ENCODE results near the gene ACD. TPM values are rescaled to one million over a fixed set of nuclear protein-coding genes. Genes with fewer than 3 reads are reported as not detected.

Gene ACD
- total and polyA plus RNA-seq, 2 of the 4 experiments (the other 2 are of a cell fraction): 15.6 to 31.1 TPM

- Histone ChIP-seq H3K4me2 (ENCODE audit: low read depth, low read length) (peak overlapping the region; percentile 6; the same call in 1 of the 2 replicates), H3K27ac (ENCODE audit: insufficient read depth, low read length) (no peak overlapping the region; the same call in 1 of the 2 replicates), H3K9me1 (ENCODE audit: insufficient read depth, low read length) (no peaks in the 10 kb centered on the region), H3K79me1 (ENCODE audit: low read depth in 1 of 2, low read length in 2 of 2) (peaks cover 4 to 12% of the 10 kb centered on the region in 2 experiments; a peak in 3 of 4 replicates), H2BK15ac (ENCODE audit: low read depth, low read length) (no peak overlapping the region), H3K18ac (ENCODE audit: low read depth, low read length) (no peak overlapping the region), H2BK20ac (ENCODE audit: low read depth, low read length) (no peak overlapping the region), H3K14ac (replicated peaks; ENCODE audit: low read depth, low read length) (no peak overlapping the region), H3K9me3 (ENCODE audit: control insufficient read depth, insufficient read depth, low read length) (no peaks in the 10 kb centered on the region), H3K9ac (ENCODE audit: low read depth, low read length) (no peak overlapping the region), H3K27me3 (ENCODE audit: control insufficient read depth, insufficient read depth, low read length) (no peaks in the 10 kb centered on the region), H2AK9ac (replicated peaks; ENCODE audit: low read depth, low read length, poor library complexity) (peak overlapping the region; percentile 1), H3K4me1 (ENCODE audit: control insufficient read depth, insufficient read depth, low read length) (peaks cover 12% of the 10 kb centered on the region), H3K56ac (ENCODE audit: extremely low read depth, insufficient read depth, low read length) (no peak overlapping the region), H3K36me3 (ENCODE audit: control insufficient read depth, insufficient read depth, low read length) (peaks cover 2% of the 10 kb centered on the region; the same call in 1 of the 2 replicates), H2AK5ac (ENCODE audit: low read depth, low read length) (peak overlapping the region; percentile 5; the same call in 1 of the 2 replicates), H4K20me1 (ENCODE audit: insufficient read depth, low read length) (0 out of 2 replicates have a peak, but pooled peaks cover 5% of the 10 kb centered on the region), H4K5ac (ENCODE audit: low read depth, low read length) (peak overlapping the region; percentile 3), H3K4me3 (ENCODE audit: insufficient read depth, low read depth, low read length) (no peak overlapping the region), H3K4ac (ENCODE audit: low read depth, low read length) (peak overlapping the region; percentile 14), H4K91ac (ENCODE audit: insufficient read depth, low read depth, low read length) (no peak overlapping the region), H4K8ac (ENCODE audit: low read depth in 2 of 2, low read length in 2 of 2) (peak overlapping the region; percentile 97 to 100; a peak in 2 of 4 replicates), H2AFZ (replicated peaks; ENCODE audit: low read length, poor library complexity) (peak overlapping the region; percentile 96), H2BK5ac (ENCODE audit: low read depth, low read length, poor library complexity, severe bottlenecking) (no peak overlapping the region), H2BK120ac (ENCODE audit: low read depth, low read length) (no peak overlapping the region), H3K23ac (ENCODE audit: low read depth, low read length) (0 out of 2 replicates have a peak overlapping the region, but pooled peaks have one; percentile 14)
- no TSS peak for BruUV-seq (replicated peaks)
- ChIA-PET POLR2A (ENCODE audit: unreplicated experiment) (no interaction called here), CTCF (interaction anchor here (0.6 to 1.9 kb wide), 6 partner anchors 13 to 150 kb away, joined by 3 to 20 read pairs (median 3); partner anchors contain the start of gene CTCF)
- TF ChIP-seq ELK1 (IDR thresholded peaks at IDR 0.05; ENCODE audit: borderline replicate concordance, low read depth, low read length) (no peak), SMC3 (IDR thresholded peaks at IDR 0.05; ENCODE audit: low read depth, low read length) (no peak), BHLHE40 (IDR thresholded peaks at IDR 0.05; ENCODE audit: low read depth, low read length) (no peak), RCOR1 (IDR thresholded peaks at IDR 0.05; ENCODE audit: insufficient replicate concordance, low read length) (no peak), MXI1 (IDR thresholded peaks at IDR 0.05; ENCODE audit: borderline replicate concordance, low read depth, low read length) (no peak), CTCF (conservative IDR thresholded peaks at IDR 0.05; ENCODE audit: low read depth, low read length) (no peak), RAD21 (IDR thresholded peaks at IDR 0.05; ENCODE audit: low read length) (no peak), CHD1 (IDR thresholded peaks at IDR 0.05; ENCODE audit: low read depth, low read length) (no peak), MAFK (IDR thresholded peaks at IDR 0.05; ENCODE audit: low read depth, low read length) (no peak), CEBPB (IDR thresholded peaks at IDR 0.05; ENCODE audit: low read depth, low read length) (no peak), POLR2A (IDR thresholded peaks at IDR 0.05; ENCODE audit: low read depth, low read length) (no peak), NFE2L2 (IDR thresholded peaks at IDR 0.05; ENCODE audit: low read depth, low read length) (no peak)
- dilution Hi-C loops (cut with HindIII; ENCODE audit: low sequenced_read_pairs, unreplicated experiment) (no loop called here), intact Hi-C loops (cut with micrococcal nuclease) (no loop called here), in situ Hi-C loops (cut with MboI; ENCODE audit: low sequenced_read_pairs) (loop anchor here (10.0 kb wide), 1 partner anchor 143 kb away; the partner anchor contains the start of gene RIPOR1)
- ATAC-seq (ENCODE audit: low read depth) (no peak; the same call in 1 of the 2 replicates), DNase-seq (no peak)
- 51% methylated on average over 5 of the region's 10 CpGs; no CpG with 5 or more reads in 1 of the 2 experiments for WGBS, 2 experiments (ENCODE audit: extremely low coverage in 2 of 2, insufficient read length in 1 of 2)
Measured at GRCh38 chr16:67667453-67667816, 7.4 kb upstream of the ACD start.

Measured in IMR-90 (cell line).